Activated T-helper 1 cell treated with Interleukin-2 at 50 U/mL for 16 hours (primary cell): ENCODE measurements around the gene MBNL2.

Experiments
- DNase-seq: peaks from one replicate; pipeline ENCODE4 v3.0.0-alpha.2; 2020; ENCODE audit warnings: low read depth

Gene MBNL2

GRCh38 chr13:97327086-97327485 is 105.0 kb downstream of the MBNL2 start:
- DNase-seq, result no peak

DNA sequence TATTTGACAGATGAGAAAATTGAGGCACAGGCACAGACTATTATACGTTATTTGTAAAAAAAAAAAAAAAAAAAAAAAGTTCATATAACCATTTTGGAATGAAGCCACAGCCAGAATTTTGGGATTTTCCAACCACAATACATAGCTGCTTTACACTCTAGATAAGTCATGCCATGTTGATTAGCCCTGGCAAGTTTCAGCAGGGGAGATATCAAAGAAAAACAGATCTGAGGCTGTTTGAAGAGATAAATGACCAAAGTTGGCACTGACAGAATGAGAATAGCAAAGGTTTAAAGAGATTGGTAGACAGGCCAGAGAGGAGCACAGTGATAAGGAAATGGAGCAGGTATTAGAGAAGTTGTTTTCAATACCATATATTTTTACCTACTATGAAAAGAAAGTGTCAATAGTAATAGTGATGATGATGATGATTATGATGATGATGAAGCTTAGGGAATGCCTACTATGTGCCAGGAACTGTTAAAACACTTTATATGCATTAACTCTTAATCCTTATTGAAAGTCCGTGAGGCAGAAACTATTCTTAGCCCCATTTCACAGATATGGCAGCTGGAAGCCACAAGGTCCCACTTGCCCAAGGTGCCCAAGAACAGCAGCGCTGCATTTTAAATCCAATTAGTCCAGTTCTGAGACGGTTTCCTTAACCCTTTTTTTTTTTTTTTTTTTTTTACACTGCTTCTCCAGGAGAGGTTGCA is 105.5 kb downstream of the MBNL2 start:
- DNase-seq, result no peak

DNA sequence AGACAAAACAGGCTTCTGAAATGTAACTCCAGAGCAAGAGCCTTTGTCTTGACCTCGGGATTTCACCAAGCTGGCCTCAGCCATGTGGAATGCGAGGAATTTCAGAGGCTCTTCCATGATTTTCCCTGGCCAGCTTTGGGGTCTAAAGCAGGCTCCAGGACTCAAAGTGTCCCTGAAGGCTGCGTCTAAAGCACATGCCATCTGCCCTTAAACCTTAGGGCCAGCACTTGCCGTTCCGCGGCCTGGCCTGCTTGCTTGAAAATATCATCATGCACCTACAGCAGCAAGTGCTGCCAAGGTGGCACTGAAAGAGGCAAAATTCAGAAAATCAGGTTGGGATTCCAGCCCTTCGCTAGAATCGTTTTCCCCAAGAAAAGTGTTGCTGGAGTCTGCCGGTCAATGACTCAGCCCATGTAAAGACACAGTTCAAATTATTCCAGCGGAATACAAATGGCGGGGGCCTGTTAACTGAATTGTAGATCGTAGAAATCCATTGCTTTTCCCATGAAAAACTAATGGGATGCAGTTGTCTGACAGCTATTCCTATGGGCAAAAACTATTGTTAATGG is 106.2 kb downstream of the MBNL2 start:
- DNase-seq, result no peak

GRCh38 chr13:97329331-97329730 is 107.2 kb downstream of the MBNL2 start:
- DNase-seq, result no peak

GRCh38 chr13:97330448-97330847 is 108.3 kb downstream of the MBNL2 start:
- no peak for DNase-seq

DNA sequence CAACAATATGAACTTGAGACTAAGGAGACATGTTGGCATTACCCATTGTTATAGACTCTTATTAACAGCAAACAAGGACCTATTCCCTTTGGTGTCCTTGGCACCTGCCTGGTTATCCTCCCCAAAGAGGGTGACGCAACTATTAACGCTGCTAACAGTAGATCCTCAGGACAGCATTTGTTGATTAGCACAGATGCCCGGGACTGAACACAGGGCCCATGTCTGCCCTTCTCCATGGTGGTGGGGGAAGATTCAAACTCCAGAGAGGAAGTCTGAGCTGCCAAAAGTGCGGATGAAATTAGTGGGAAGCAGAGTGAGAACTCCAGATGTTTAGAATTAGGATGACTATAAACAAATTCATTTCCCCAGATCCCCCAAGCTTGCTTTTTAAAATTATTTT is 110.6 kb downstream of the MBNL2 start:
- no peak for DNase-seq

GRCh38 chr13:97333983-97334382 is 111.8 kb downstream of the MBNL2 start:
- DNase-seq, result no peak

DNA sequence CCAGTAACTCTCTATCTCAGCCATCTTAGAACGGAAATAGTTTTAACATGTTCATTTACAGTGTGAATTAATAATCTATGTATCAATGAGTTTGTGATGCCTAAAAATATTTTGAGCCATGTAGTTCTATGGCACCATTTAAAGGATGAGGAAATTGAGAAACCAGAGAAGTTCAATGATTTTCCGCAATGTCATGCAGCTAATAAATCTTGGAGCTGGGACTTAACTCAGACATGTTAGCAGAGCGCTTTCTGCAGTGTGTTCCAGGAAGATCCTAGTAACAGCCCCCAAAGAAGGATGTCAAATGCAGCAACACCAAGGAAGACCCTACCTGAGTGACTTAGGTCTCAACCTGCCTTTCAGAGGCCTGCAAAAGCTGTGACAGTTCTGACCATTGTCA is 112.6 kb downstream of the MBNL2 start:
- no peak for DNase-seq

DNA sequence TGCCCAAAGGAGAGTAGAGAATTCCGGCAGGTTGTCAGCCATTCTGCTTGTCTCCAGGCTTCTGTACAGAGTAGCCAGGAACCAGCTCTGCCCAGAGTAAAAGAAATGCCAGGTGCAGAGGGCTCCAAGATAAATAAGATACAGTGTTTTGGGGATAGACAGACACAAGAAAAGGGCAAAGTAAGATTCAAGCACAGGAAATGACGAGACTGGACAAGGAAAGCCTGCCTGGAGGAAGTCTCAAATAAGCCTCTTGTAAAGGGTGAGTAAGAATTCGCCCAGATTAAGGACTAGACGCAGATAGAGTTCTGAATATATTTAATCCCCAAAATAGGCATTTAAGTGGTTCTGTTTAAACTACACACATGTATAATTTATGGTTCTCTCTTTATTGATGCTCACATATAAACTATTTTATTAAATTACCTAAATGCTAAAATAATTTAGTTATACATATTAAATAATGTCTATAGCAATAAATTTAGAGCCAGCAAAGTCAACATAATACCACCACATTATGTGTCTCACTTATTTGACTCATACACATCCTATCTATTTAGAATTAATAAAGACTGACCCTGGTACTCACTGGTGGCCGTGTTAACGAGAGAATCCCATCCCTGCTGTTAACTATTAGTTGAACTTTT is 113.5 kb downstream of the MBNL2 start:
- DNase-seq, result no peak

DNA sequence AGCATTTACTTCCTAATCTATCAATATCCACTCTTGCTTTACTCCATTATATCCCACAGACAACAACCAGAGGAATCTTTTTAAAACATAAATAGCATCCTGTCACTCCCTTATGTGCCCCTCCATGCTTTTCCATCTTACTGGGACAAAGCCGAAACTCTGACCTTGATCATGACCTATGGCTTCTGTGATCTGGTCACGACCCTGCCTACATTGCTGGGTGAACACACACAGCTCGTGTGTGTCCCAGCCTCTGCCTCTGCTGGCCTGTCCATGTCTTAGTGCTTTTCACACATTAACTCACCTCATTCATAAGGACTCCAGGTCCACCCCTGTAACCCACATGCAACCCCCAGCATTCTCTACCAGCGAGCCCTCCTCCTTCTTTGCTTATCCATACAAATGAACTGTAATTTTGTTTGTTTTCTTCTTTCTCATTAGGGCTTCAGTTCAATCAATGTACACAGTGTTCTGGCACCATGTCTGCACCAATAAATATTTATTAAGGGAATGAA is 115.9 kb downstream of the MBNL2 start:
- no peak for DNase-seq

- DNase-seq, result no peak
These were observed 116.4 kb downstream of the MBNL2 start for GRCh38 chr13:97338571-97338970.

DNA sequence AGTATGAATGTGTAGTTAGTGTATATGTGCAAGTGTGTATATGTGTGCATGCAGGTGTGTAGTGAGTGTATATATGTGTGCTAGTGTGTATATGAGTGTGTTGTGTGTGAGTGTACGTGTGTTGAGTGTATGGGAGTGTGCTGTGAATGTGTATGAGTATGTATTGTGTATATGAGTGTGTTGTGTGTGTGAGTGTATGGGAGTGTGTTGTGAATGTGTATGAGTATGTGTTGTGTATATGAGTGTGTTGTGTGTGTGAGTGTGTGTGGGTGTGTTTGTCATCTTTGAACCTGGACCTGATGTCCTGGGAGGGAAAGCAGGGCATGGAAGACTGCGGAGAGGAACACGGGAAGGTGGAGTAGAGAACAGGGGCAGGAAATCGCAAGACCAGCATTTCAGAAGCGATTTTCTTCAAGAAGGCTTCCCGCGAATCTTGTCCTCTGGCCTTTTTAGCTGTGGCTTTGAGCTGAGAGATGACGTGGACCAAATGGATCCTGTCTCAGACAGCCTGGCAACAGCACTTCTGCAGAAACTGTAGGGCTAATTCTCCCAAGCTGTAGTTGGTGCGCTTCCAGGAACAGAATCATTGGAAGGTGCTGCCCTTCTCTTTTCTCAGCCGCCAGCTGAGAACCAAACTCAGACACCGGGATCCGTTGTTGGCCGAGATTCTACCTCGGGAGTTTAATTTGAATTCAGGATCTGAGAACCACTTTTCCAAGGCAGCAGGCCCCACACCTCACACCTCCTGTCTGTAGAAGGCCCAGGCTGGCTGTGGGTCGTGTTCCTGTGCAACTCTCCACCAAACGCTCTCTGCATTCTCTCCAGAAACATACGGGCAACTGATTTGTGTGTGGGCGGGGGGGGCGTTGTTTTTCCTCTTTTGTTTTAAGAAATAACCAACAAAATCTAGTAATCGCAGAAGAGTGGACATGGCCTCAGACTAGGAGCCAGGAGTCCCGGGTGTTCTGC is 117.2 kb downstream of the MBNL2 start:
- no peak for DNase-seq

GRCh38 chr13:97339988-97340749 is 118.0 kb downstream of the MBNL2 start:
- DNase-seq, result no peak

GRCh38 chr13:97341135-97341534 is 119.0 kb downstream of the MBNL2 start:
- no peak for DNase-seq

DNA sequence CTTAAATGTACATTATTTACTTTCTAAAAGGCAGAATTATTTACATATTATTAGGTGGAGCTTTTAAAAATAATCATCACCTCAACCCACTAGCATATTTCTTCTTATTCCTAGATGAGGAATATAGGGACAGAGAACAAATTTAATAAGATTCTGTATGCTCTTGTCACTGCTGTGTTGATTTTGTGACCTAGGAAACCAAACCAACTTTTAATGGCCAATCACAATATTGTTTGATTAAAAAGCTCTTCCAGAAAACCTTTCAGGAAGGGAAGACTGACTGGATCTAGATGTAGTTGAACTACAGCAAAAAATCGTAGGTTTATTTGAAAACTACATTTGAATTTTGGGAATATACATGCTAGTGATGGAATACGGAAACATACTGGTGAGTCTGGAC is 120.0 kb downstream of the MBNL2 start:
- DNase-seq, result no peak

- no peak for DNase-seq
These were observed 120.8 kb downstream of the MBNL2 start for GRCh38 chr13:97342936-97343335.

- no peak for DNase-seq
These were observed 122.4 kb downstream of the MBNL2 start for GRCh38 chr13:97344265-97345175.

- no peak for DNase-seq
These were observed 124.0 kb downstream of the MBNL2 start for GRCh38 chr13:97346097-97346496.

- DNase-seq, result no peak
These were observed 124.6 kb downstream of the MBNL2 start for GRCh38 chr13:97346561-97347254.
